Smooth muscle cell (in vitro differentiated cells): ENCODE data around the gene AASDH. TPM values are rescaled to one million over a fixed set of nuclear protein-coding genes. Genes with fewer than 3 reads are reported as not detected.

ENCODE experiments used
- DNase-seq: peaks from one replicate; lab custom pipeline; 2025; ENCODE audit not compliant: unreplicated experiment; lab: John Stamatoyannopoulos, UW
- H2AFZ ChIP-seq: fragments of 200-600 bp; sonication (generic); 2 replicates; pipeline ENCODE4 v1.6.0; 2016; ENCODE audit warnings: antibody characterized with exemption, low read depth, mild to moderate bottlenecking
- H3F3A ChIP-seq: fragments of 200-600 bp; sonication (generic); 2 replicates; pipeline ENCODE4 v1.6.0; 2017; ENCODE audit warnings: antibody characterized with exemption, low read depth
- H3K27ac ChIP-seq: fragments of 200-600 bp; sonication (generic); 2 replicates; pipeline ENCODE4 v1.5.1; 2016; ENCODE audit warnings: low read depth, mild to moderate bottlenecking
- H3K27me3 ChIP-seq: fragments of 200-600 bp; sonication (generic); 2 replicates; pipeline ENCODE4 v1.6.1; 2016; ENCODE audit warnings: low read depth, mild to moderate bottlenecking
- H3K36me3 ChIP-seq: fragments of 200-600 bp; sonication (generic); 2 replicates; pipeline ENCODE4 v1.5.1; 2016; ENCODE audit warnings: low read depth
- H3K4me1 ChIP-seq: fragments of 200-600 bp; sonication (generic); 2 replicates; pipeline ENCODE4 v1.5.1; 2016; ENCODE audit warnings: low read depth
- H3K4me2 ChIP-seq: fragments of 200-600 bp; sonication (generic); 2 replicates; pipeline ENCODE4 v1.6.0; 2016; ENCODE audit warnings: mild to moderate bottlenecking
- H3K4me3 ChIP-seq: fragments of 200-600 bp; sonication (generic); 2 replicates; pipeline ENCODE4 v1.5.1; 2016; ENCODE audit warnings: mild to moderate bottlenecking
- H3K79me2 ChIP-seq: fragments of 200-600 bp; sonication (generic); 2 replicates; pipeline ENCODE4 v1.6.0; 2016; ENCODE audit warnings: low read depth, mild to moderate bottlenecking
- H3K9ac ChIP-seq: fragments of 200-600 bp; sonication (generic); 2 replicates; pipeline ENCODE4 v1.6.0; 2016; ENCODE audit warnings: low read depth
- H3K9me3 ChIP-seq: fragments of 200-600 bp; sonication (generic); replicated peaks from 2 replicates; pipeline ENCODE4 v1.5.1; 2016; ENCODE audit warnings: low read depth
- H4K20me1 ChIP-seq: fragments of 200-600 bp; sonication (generic); 2 replicates; pipeline ENCODE4 v1.6.0; 2016; ENCODE audit warnings: low read depth
- WGBS: methylation state at CpG from one replicate; pipeline ENCODE4 v1.1.7; 2016; ENCODE audit warnings: low lambda C conversion rate; 5-methylcytosine and 5-hydroxymethylcytosine counted together
- polyA plus RNA-seq: library from polyadenylated mRNA; unstranded; fragments of >200 nt; fragmentation: Nextera tagmentation; extraction: Ambion mirVana; gene quantifications from 2 replicates; pipeline ENCODE4 v1.2.1, GENCODE V29; 2016
- total RNA-seq: library from RNA; depleted of rRNA; stranded (reverse); fragments of >200 nt; gene quantifications from 2 replicates; pipeline ENCODE4 v1.2.3, GENCODE V29; 2014
- TF ChIP-seq, protein P1 (sequence below): fragments of 200-600 bp; sonication (generic); IDR thresholded peaks from 2 replicates; pipeline ENCODE4 v1.5.1; 2017; ENCODE audit warnings: borderline replicate concordance, mild to moderate bottlenecking, antibody characterized with exemption; ENCODE audit not compliant: insufficient read depth, poor library complexity, severe bottlenecking

Gene AASDH
- total and polyA plus RNA-seq, 2 experiments from 2014 or later, result 7.7 to 11.3 TPM

DNA sequence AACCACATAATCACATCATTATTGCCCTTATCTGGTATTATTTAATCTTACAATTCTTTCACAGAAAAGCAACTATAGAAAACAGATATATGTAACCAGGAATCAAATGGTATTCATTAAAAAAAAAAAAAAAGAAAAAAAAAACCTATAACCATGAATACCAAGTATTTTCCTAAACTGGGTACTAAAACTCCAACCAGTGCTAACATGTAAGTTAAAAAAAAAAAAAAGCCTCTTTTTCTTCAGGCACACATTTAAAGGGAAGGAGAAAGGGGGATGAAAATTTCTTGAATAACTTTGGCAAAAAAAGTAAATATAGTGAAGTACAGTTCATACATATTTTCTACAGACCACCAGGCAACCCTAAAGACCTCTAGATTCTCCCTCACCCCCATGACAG, 46.0 kb upstream of the AASDH start:
- Histone ChIP-seq H3F3A (no peaks in the 10 kb centered on the region), H2AFZ (no peak overlapping the region), H3K4me1 (peaks cover 12% of the 10 kb centered on the region), H3K27ac (peak overlapping the region; percentile 91), H3K9me3 (no peaks in the 10 kb centered on the region), H3K4me2 (peak overlapping the region; percentile 99), H3K79me2 (peaks cover 70% of the 10 kb centered on the region), H3K36me3 (no peaks in the 10 kb centered on the region), H3K9ac (peak overlapping the region; percentile 27), H3K4me3 (peak overlapping the region; percentile 92), H4K20me1 (peaks cover 6% of the 10 kb centered on the region), H3K27me3 (no peaks in the 10 kb centered on the region)
- TF ChIP-seq, protein P1, sequence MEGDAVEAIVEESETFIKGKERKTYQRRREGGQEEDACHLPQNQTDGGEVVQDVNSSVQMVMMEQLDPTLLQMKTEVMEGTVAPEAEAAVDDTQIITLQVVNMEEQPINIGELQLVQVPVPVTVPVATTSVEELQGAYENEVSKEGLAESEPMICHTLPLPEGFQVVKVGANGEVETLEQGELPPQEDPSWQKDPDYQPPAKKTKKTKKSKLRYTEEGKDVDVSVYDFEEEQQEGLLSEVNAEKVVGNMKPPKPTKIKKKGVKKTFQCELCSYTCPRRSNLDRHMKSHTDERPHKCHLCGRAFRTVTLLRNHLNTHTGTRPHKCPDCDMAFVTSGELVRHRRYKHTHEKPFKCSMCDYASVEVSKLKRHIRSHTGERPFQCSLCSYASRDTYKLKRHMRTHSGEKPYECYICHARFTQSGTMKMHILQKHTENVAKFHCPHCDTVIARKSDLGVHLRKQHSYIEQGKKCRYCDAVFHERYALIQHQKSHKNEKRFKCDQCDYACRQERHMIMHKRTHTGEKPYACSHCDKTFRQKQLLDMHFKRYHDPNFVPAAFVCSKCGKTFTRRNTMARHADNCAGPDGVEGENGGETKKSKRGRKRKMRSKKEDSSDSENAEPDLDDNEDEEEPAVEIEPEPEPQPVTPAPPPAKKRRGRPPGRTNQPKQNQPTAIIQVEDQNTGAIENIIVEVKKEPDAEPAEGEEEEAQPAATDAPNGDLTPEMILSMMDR, result no peak
- no peak for DNase-seq

DNA sequence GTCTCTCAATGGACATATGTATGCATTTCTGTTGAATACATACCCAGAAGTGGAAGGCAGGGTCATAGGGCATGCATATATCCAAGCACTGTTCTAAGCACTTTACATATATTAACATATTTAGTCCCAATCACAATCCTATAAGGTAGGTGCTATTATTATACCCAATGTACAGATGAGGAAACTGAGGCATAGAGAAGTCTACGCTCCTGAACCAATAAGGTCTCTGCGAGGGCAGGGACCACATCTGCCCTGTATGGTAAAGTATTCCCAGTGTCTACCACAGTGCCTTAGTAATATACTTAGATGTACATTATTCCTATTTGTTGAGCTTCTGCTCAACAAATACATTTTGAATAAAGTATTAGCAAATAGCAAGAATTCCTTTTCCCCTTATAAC, 42.9 kb upstream of the AASDH start:
- Histone ChIP-seq H3K36me3 (no peaks in the 10 kb centered on the region), H3K4me1 (peaks cover 8% of the 10 kb centered on the region), H3K9ac (no peak overlapping the region), H3K27ac (no peak overlapping the region), H3K27me3 (no peaks in the 10 kb centered on the region), H3K79me2 (peaks cover 92% of the 10 kb centered on the region), H3F3A (no peaks in the 10 kb centered on the region), H3K9me3 (no peaks in the 10 kb centered on the region), H2AFZ (no peak overlapping the region), H4K20me1 (peaks cover 6% of the 10 kb centered on the region), H3K4me2 (no peak overlapping the region), H3K4me3 (no peak overlapping the region)
- TF ChIP-seq, protein P1, result no peak
- DNase-seq, result no peak
- WGBS, result 98% methylated on average over 2 of the region's 2 CpGs

DNA sequence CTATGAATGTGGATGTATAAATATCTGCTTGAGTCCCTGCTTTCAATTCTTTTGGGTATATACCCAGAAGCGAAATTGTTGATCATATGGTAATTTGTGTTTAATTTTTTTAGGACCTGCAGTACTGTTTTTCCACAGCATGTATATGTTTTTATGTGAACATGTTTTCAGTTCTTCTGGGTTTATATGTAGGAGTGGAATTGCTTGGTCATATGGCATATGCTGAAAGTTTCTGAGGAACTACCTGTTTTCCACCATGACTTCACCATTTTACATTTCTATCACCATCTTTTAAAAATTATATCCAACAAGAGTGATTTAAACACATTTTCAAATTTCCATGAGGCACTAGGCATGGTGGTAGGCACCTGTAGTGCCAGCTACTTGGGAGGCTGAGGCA, 39.9 kb upstream of the AASDH start:
- Histone ChIP-seq H3K4me3 (no peak overlapping the region), H3K9me3 (no peaks in the 10 kb centered on the region), H3K4me2 (no peak overlapping the region), H3K79me2 (peaks cover 96% of the 10 kb centered on the region), H3K9ac (no peak overlapping the region), H3K27ac (no peak overlapping the region), H3K36me3 (no peaks in the 10 kb centered on the region), H3F3A (no peaks in the 10 kb centered on the region), H4K20me1 (peaks cover 12% of the 10 kb centered on the region), H2AFZ (no peak overlapping the region), H3K27me3 (no peaks in the 10 kb centered on the region), H3K4me1 (no peaks in the 10 kb centered on the region)
- TF ChIP-seq, protein P1, result no peak
- no peak for DNase-seq
- 97% methylated on average over 1 of the region's 1 CpG for WGBS

GRCh38 chr4:56426273-56426672, 39.0 kb upstream of the AASDH start:
- Histone ChIP-seq H3K9ac (no peak overlapping the region), H3K4me3 (no peak overlapping the region), H3K4me1 (no peaks in the 10 kb centered on the region), H3K27ac (no peak overlapping the region), H3K27me3 (no peaks in the 10 kb centered on the region), H3K36me3 (no peaks in the 10 kb centered on the region), H3K9me3 (no peaks in the 10 kb centered on the region), H2AFZ (no peak overlapping the region), H3K79me2 (peaks cover 95% of the 10 kb centered on the region), H4K20me1 (peaks cover 12% of the 10 kb centered on the region), H3K4me2 (no peak overlapping the region), H3F3A (no peaks in the 10 kb centered on the region)
- WGBS, result 98% methylated on average over 6 of the region's 6 CpGs
- DNase-seq, result no peak
- TF ChIP-seq, protein P1, result no peak
